Trophoblast cell (in vitro differentiated cells and primary cell): ENCODE results near the gene TMED3.

Source experiments
- DNase-seq, 2 donors: peaks; one replicate each; pipeline ENCODE4 v3.0.0-alpha.2; 2016
- H2AFZ ChIP-seq: 2 replicates; pipeline ENCODE4 v1.6.1; 2013; ENCODE audit warnings: low read length, moderate library complexity, mild to moderate bottlenecking; ENCODE audit not compliant: insufficient read depth, poor library complexity
- H2AK5ac ChIP-seq: 2 replicates; pipeline ENCODE4 v1.6.1; 2013; ENCODE audit warnings: mild to moderate bottlenecking, low read length
- H2BK120ac ChIP-seq: 2 replicates; pipeline ENCODE4 v1.6.1; 2013; ENCODE audit warnings: low read length, mild to moderate bottlenecking, moderate library complexity; ENCODE audit not compliant: insufficient read depth, poor library complexity
- H2BK12ac ChIP-seq: 2 replicates; pipeline ENCODE4 v1.6.1; 2013; ENCODE audit warnings: mild to moderate bottlenecking, low read length, moderate library complexity
- H2BK5ac ChIP-seq: 2 replicates; pipeline ENCODE4 v1.6.1; 2013; ENCODE audit warnings: low read length, low read depth, moderate library complexity, mild to moderate bottlenecking; ENCODE audit not compliant: poor library complexity
- H3K14ac ChIP-seq: 2 replicates; pipeline ENCODE4 v1.6.1; 2013; ENCODE audit warnings: mild to moderate bottlenecking, low read length
- H3K18ac ChIP-seq: 2 replicates; pipeline ENCODE4 v1.6.1; 2013; ENCODE audit warnings: mild to moderate bottlenecking, low read length
- H3K23ac ChIP-seq: 2 replicates; pipeline ENCODE4 v1.6.1; 2013; ENCODE audit warnings: low read length
- H3K27ac ChIP-seq: 2 replicates; pipeline ENCODE4 v1.5.1; 2013; ENCODE audit warnings: low read depth, mild to moderate bottlenecking, inconsistent platforms, low read length, moderate library complexity
- H3K27me3 ChIP-seq: 2 replicates; pipeline ENCODE4 v1.6.1; 2013; ENCODE audit warnings: inconsistent platforms, mild to moderate bottlenecking, low read length, moderate library complexity; ENCODE audit not compliant: insufficient read depth
- H3K36me3 ChIP-seq, 2 experiments: 1 replicate in 1 of 2; 2 replicates in 1 of 2; pipeline ENCODE4 v1.6.1; 2013; ENCODE audit warnings: low read length in 2 of 2, mild to moderate bottlenecking in 2 of 2, moderate library complexity in 1 of 2; ENCODE audit not compliant: insufficient read depth in 2 of 2, control insufficient read depth in 1 of 2
- H3K4ac ChIP-seq: 2 replicates; pipeline ENCODE4 v1.6.1; 2013; ENCODE audit warnings: low read depth, mild to moderate bottlenecking, low read length, moderate library complexity
- H3K4me1 ChIP-seq, 2 experiments: 1 replicate in 1 of 2; 2 replicates in 1 of 2; pipeline ENCODE4 v1.6.1; 2013; ENCODE audit warnings: low read length in 2 of 2, mild to moderate bottlenecking in 2 of 2, moderate library complexity in 1 of 2; ENCODE audit not compliant: insufficient read depth in 2 of 2, control insufficient read depth in 1 of 2
- H3K4me2 ChIP-seq: 2 replicates; pipeline ENCODE4 v1.6.1; 2013; ENCODE audit warnings: inconsistent platforms, mild to moderate bottlenecking, low read length, moderate library complexity
- H3K4me3 ChIP-seq: 2 replicates; pipeline ENCODE4 v1.5.1; 2013; ENCODE audit warnings: mild to moderate bottlenecking, low read depth, low read length, inconsistent platforms
- H3K79me1 ChIP-seq: one replicate; pipeline ENCODE4 v1.6.1; 2013; ENCODE audit warnings: low read length
- H3K79me2 ChIP-seq: 2 replicates; pipeline ENCODE4 v1.6.1; 2013; ENCODE audit warnings: low read length, mild to moderate bottlenecking; ENCODE audit not compliant: control insufficient read depth, insufficient read depth, poor library complexity
- H3K9ac ChIP-seq: 2 replicates; pipeline ENCODE4 v1.6.1; 2013; ENCODE audit warnings: mild to moderate bottlenecking, low read length
- H3K9me3 ChIP-seq: 2 replicates; pipeline ENCODE4 v1.6.1; 2013; ENCODE audit warnings: low read depth, mild to moderate bottlenecking, control low read depth, inconsistent platforms, low read length; ENCODE audit not compliant: insufficient read depth
- H4K12ac ChIP-seq: 2 replicates; pipeline ENCODE4 v1.6.1; 2013; ENCODE audit warnings: low read depth, mild to moderate bottlenecking, low read length, moderate library complexity
- H4K8ac ChIP-seq: 2 replicates; pipeline ENCODE4 v1.6.1; 2013; ENCODE audit warnings: low read depth, mild to moderate bottlenecking, low read length, moderate library complexity
- H4K91ac ChIP-seq: one replicate; pipeline ENCODE4 v1.6.1; 2013; ENCODE audit warnings: low read depth, mild to moderate bottlenecking, low read length, moderate library complexity
- WGBS: extraction: QIAGEN DNeasy Blood & Tissue Kit; methylation state at CpG from one replicate; pipeline ENCODE4 v1.1.7; 2013; ENCODE audit warnings: missing lambda C conversion rate; ENCODE audit not compliant: insufficient read length, insufficient coverage; ENCODE audit errors: extremely low coverage; 5-methylcytosine and 5-hydroxymethylcytosine counted together

Gene TMED3

DNA sequence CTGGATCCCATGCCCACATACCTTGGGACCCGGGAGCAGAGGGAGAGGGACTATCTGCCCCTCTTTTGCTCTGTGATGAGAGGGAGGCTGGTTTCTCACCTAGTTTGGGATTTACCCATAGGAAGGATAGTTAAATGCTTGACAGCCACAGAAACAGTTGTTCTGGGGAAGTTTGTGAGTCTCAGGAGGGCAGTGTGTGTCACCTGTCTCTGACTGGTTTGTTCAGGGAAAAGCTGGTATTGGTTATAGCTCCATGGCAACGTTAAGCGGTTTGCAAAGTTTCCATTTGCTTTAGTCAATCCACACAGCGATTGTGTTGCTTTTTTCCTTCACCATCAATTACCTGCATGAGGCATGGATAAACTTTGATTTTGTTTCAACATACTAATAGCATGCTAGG lies 3.7 kb upstream of the TMED3 start:
- Histone ChIP-seq H2AFZ (no peak overlapping the region), H3K4me1 (peaks cover 4 to 9% of the 10 kb centered on the region in 2 experiments), H3K9ac (no peak overlapping the region), H4K8ac (no peak overlapping the region), H3K79me2 (peaks cover 11% of the 10 kb centered on the region), H2AK5ac (no peak overlapping the region), H2BK12ac (no peak overlapping the region), H3K9me3 (no peaks in the 10 kb centered on the region), H3K27me3 (peaks cover 2% of the 10 kb centered on the region), H3K36me3 (no peaks in the 10 kb centered on the region), H3K14ac (no peak overlapping the region), H4K91ac (no peak overlapping the region), H2BK120ac (no peak overlapping the region), H3K27ac (no peak overlapping the region), H3K4me2 (no peak overlapping the region), H2BK5ac (no peak overlapping the region), H3K23ac (no peak overlapping the region), H3K4ac (no peak overlapping the region), H3K79me1 (peaks cover 10% of the 10 kb centered on the region), H4K12ac (no peak overlapping the region), H3K18ac (no peak overlapping the region), H3K4me3 (no peak overlapping the region)
- no CpG with 5 or more reads among the region's 4 CpGs for WGBS
- DNase-seq = no peak

DNA sequence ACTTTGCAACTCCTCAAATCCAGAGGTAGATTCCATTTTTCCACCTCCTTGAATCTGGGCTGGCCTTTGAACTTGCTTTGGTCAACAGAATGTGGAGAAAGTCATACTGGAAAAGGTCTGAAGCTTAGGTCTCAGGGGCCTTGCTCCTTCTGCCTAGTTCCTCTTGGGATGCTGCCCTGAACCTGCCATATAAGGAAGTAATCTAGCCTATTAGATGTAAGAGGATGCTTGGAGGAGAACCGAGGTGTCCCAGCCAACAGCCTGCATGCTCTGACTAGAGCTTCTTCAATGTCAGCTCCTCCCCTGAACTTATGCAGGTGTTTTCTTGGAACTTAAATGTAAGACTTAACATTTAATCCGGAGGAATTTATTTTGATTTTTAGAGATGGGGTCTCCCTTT lies 2.0 kb upstream of the TMED3 start:
- Histone ChIP-seq H3K14ac (no peak overlapping the region), H3K36me3 (peaks cover 3 to 4% of the 10 kb centered on the region in 2 experiments), H2BK120ac (no peak overlapping the region), H3K4ac (no peak overlapping the region), H3K79me1 (peaks cover 10% of the 10 kb centered on the region), H4K91ac (no peak overlapping the region), H3K4me2 (no peak overlapping the region), H2AFZ (no peak overlapping the region), H4K8ac (no peak overlapping the region), H3K18ac (no peak overlapping the region), H3K27me3 (peaks cover 2% of the 10 kb centered on the region), H3K9ac (no peak overlapping the region), H3K4me1 (peaks cover 8 to 12% of the 10 kb centered on the region in 2 experiments), H2BK5ac (no peak overlapping the region), H3K27ac (no peak overlapping the region), H3K9me3 (no peaks in the 10 kb centered on the region), H2BK12ac (no peak overlapping the region), H4K12ac (no peak overlapping the region), H2AK5ac (no peak overlapping the region), H3K79me2 (peaks cover 11% of the 10 kb centered on the region), H3K23ac (no peak overlapping the region), H3K4me3 (no peak overlapping the region)
- DNase-seq = no peak
- no CpG with 5 or more reads among the region's 2 CpGs for WGBS

DNA sequence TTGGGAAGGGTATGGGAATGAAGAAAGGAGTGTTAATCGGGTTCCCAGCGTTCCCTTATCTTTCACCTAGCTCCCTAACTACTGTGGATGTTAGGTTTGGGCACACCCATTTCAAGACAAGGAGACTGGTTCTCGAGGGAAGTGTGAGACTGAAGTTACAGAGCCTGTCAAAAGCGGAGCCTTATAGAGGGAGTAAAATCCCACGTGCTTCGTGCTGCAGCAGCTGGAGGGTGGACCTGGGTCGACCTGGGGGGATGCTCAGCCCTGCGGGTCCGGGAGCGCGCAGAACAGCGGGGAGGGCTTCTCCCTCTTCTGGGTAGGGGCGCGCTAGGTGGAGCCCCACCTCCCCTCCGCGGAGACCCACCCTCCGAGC lies 314 bp upstream of the TMED3 start:
- peak overlapping the region; percentile 74 for H3K4me3 ChIP-seq
- no peak overlapping the region for H2BK5ac ChIP-seq
- H3K23ac ChIP-seq = no peak overlapping the region
- no peak overlapping the region for H2AK5ac ChIP-seq
- no peak overlapping the region for H2BK12ac ChIP-seq
- H3K27me3 ChIP-seq = peaks cover 2% of the 10 kb centered on the region
- no peak overlapping the region for H3K14ac ChIP-seq
- WGBS = no CpG with 5 or more reads among the region's 17 CpGs
- H2BK120ac ChIP-seq = no peak overlapping the region
- H4K12ac ChIP-seq = peak overlapping the region; percentile 47
- peak overlapping the region; percentile 72 for H2AFZ ChIP-seq
- H3K9ac ChIP-seq = peak overlapping the region; percentile 59
- DNase-seq = peak; percentile 10 to 36
- peaks cover 11% of the 10 kb centered on the region for H3K79me2 ChIP-seq
- H3K4ac ChIP-seq = no peak overlapping the region
- H3K79me1 ChIP-seq = peaks cover 10% of the 10 kb centered on the region
- peaks cover 13 to 20% of the 10 kb centered on the region in 2 experiments for H3K4me1 ChIP-seq
- no peak overlapping the region for H3K27ac ChIP-seq
- H3K9me3 ChIP-seq = no peaks in the 10 kb centered on the region
- peaks cover 7 to 15% of the 10 kb centered on the region in 2 experiments for H3K36me3 ChIP-seq
- peak overlapping the region; percentile 72 for H4K8ac ChIP-seq
- H3K4me2 ChIP-seq = peak overlapping the region; percentile 97
- H3K18ac ChIP-seq = no peak overlapping the region
- no peak overlapping the region for H4K91ac ChIP-seq

DNA sequence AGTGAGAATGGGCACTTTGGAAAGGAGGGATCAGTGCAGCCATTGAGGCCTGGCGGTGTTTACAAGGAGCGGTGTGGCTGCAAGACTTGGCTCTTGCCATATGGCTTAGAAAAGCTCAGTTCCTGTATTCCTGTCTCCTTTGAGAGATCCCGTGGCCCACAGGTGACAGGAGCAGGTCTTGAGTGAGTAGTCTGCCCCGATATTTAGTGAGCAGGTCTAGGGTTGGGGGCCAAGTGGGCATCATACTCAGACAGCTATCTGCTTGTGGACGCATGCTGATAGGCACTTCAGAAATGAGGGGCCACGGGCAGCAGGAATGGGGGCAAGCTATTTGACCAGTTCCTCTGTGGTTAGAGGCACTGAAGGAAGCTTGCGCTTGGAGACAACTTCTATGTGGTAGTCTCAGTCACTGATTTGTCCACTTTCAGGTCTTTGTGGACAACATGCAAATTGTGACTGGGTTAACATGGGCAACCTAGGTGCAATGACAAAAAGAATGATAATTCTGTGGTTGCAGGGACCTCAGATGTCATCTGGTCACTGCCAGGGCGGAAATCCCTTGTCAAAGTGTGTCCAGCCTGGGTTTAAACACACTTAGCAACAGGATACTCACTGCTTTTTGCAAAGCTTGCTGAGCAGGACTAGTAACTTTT lies 1.1 kb downstream of the TMED3 start:
- Histone ChIP-seq H3K27me3 (peaks cover 2% of the 10 kb centered on the region), H4K91ac (peak overlapping the region; percentile 97), H3K4me2 (peak overlapping the region; percentile 80), H3K4me3 (peak overlapping the region; percentile 83), H3K23ac (no peak overlapping the region), H3K9ac (peak overlapping the region; percentile 71), H2AK5ac (peak overlapping the region; percentile 55), H3K14ac (peak overlapping the region; percentile 86), H4K8ac (peak overlapping the region; percentile 91), H3K18ac (peak overlapping the region; percentile 76), H2BK12ac (no peak overlapping the region), H3K79me1 (peaks cover 10% of the 10 kb centered on the region), H4K12ac (peak overlapping the region; percentile 79), H3K9me3 (no peaks in the 10 kb centered on the region), H3K27ac (peak overlapping the region; percentile 58), H2BK120ac (peak overlapping the region; percentile 89), H3K4me1 (peaks cover 20 to 32% of the 10 kb centered on the region in 2 experiments), H2BK5ac (peak overlapping the region; percentile 38), H3K36me3 (peaks cover 19 to 29% of the 10 kb centered on the region in 2 experiments), H3K4ac (peak overlapping the region; percentile 87), H3K79me2 (peaks cover 11% of the 10 kb centered on the region), H2AFZ (peak overlapping the region; percentile 26)
- peak in 1 of 2 donors; percentile 36 for DNase-seq
- WGBS = no CpG with 5 or more reads among the region's 8 CpGs
